NB4 (cell line): ENCODE data around the gene MINDY2.

ENCODE experiments used
- DNase-seq: peaks from one replicate; pipeline ENCODE4 v3.0.0; 2010; ENCODE audit warnings: low read depth
- H3K4me3 ChIP-seq: one replicate; pipeline ENCODE4 v1.5.1; 2011; ENCODE audit warnings: mild to moderate bottlenecking, low read depth, low read length, moderate library complexity
- MYC ChIP-seq: IDR thresholded peaks from 2 replicates; pipeline ENCODE4 v1.6.1; 2011; ENCODE audit warnings: low read depth, low read length
- POLR2A ChIP-seq: IDR thresholded peaks from 2 replicates; pipeline ENCODE4 v1.6.1; 2011; ENCODE audit warnings: mild to moderate bottlenecking; ENCODE audit not compliant: insufficient read length; ENCODE audit errors: extremely low read depth
- TF ChIP-seq, protein P1 (sequence below): IDR thresholded peaks from 2 replicates; pipeline ENCODE4 v1.6.1; 2011; ENCODE audit warnings: low read depth, low read length
- TF ChIP-seq, protein P2 (sequence below): IDR thresholded peaks from one replicate; pipeline ENCODE4 v1.5.1; 2012; ENCODE audit warnings: low read depth, low read length

Gene MINDY2

GRCh38 chr15:58736018-58736643 lies 35.0 kb upstream of the MINDY2 start:
- H3K4me3 ChIP-seq: no peak overlapping the region
- DNase-seq: no peak
- TF ChIP-seq, protein P1, sequence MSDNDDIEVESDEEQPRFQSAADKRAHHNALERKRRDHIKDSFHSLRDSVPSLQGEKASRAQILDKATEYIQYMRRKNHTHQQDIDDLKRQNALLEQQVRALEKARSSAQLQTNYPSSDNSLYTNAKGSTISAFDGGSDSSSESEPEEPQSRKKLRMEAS: no peak
- no peak for TF ChIP-seq MYC
- TF ChIP-seq POLR2A: no peak
- TF ChIP-seq, protein P2, sequence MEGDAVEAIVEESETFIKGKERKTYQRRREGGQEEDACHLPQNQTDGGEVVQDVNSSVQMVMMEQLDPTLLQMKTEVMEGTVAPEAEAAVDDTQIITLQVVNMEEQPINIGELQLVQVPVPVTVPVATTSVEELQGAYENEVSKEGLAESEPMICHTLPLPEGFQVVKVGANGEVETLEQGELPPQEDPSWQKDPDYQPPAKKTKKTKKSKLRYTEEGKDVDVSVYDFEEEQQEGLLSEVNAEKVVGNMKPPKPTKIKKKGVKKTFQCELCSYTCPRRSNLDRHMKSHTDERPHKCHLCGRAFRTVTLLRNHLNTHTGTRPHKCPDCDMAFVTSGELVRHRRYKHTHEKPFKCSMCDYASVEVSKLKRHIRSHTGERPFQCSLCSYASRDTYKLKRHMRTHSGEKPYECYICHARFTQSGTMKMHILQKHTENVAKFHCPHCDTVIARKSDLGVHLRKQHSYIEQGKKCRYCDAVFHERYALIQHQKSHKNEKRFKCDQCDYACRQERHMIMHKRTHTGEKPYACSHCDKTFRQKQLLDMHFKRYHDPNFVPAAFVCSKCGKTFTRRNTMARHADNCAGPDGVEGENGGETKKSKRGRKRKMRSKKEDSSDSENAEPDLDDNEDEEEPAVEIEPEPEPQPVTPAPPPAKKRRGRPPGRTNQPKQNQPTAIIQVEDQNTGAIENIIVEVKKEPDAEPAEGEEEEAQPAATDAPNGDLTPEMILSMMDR: no peak

GRCh38 chr15:58737298-58737697 lies 33.8 kb upstream of the MINDY2 start:
- no peak overlapping the region for H3K4me3 ChIP-seq
- no peak for DNase-seq
- TF ChIP-seq POLR2A (no peak), MYC (no peak)
- TF ChIP-seq, protein P2: no peak
- TF ChIP-seq, protein P1: no peak

DNA sequence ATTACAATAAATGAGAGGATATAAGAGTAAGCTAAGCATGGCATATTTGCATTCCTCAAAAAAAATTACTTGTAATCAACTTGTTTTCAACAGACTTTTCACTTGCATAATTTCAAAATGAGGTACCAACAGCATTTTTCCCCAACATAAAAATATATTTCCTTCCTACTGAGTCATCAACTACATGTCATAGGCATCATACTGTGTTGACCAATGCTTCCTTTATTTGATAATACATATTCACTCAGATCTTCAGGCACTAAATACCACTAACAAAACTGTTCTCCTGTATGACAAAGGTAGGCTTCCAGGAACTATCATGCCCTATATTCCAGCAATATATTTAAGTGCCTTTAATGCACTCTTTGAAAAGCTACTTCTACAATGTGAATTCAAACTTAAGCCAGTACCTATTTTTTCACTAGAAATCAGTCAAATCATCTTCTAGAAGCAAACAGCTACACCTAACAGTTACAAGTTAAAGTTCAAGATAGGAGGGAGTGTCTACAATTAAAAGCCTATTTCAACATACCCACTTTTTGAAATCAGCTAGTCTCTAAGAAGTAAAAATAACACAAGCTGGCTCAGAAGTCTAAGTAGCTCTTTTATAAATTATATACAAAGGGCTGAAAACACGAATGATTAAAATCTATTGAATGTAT lies 32.9 kb upstream of the MINDY2 start:
- TF ChIP-seq, protein P1: no peak
- TF ChIP-seq POLR2A: no peak
- TF ChIP-seq MYC: peak; percentile 41; the same call in 1 of the 2 replicates
- H3K4me3 ChIP-seq: peak overlapping the region; percentile 16
- peak; percentile 75 for DNase-seq

DNA sequence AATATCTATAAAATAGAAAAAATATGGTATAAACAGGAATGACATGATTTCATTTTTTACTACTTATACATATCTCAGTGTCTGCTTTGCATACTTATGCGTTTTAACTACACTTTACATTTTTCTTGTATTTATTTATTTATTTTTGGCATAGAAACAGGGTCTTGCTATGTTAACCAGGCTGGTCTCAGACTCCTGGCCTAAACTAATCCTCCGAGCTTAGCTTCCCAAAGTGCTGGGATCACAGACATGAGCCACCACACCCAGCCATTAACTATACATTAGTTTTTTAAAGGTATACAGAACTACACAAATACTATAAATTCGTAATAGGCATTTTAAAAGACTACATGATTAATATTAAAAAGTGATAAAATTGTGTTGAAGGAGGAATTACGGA lies 30.7 kb upstream of the MINDY2 start:
- no peak for DNase-seq
- TF ChIP-seq, protein P1: no peak
- TF ChIP-seq, protein P2: no peak
- TF ChIP-seq POLR2A (no peak), MYC (no peak)
- H3K4me3 ChIP-seq: no peak overlapping the region

DNA sequence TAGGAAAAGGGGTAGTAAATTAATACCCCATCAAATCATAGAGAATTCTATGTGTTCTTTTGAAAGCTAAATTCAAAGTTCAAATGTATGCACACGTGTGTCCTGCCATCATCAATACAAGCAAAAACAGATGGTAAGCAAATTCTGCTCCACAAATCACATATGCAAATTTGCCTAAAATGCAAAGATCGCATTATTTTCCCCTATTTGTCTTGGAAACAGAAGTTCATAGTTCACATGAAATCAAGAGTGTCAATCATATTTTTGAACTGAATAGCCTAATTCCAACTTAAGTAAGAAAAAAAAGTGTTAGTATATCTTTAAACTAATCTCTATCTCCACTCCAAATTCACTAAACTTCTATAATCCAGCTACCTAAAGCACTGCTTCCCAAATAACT lies 30.1 kb upstream of the MINDY2 start:
- DNase-seq: no peak
- no peak overlapping the region for H3K4me3 ChIP-seq
- TF ChIP-seq, protein P1: no peak
- TF ChIP-seq, protein P2: no peak
- TF ChIP-seq POLR2A (no peak), MYC (no peak)

GRCh38 chr15:58742022-58742813 lies 28.9 kb upstream of the MINDY2 start:
- TF ChIP-seq POLR2A: no peak
- TF ChIP-seq, protein P2: no peak
- no peak for TF ChIP-seq MYC
- TF ChIP-seq, protein P1: no peak
- DNase-seq: no peak

More at GRCh38 chr15:58742022-58742813, 28.9 kb upstream of the MINDY2 start:
- H3K4me3 ChIP-seq: no peak overlapping the region
